Stimulated activated memory B cell treated with anti-CD40 and anti-IgM and Interleukin-4, amounts not matched to agents 10 μg/mL and 1 μg/mL and 100 μg/mL, for 72 hours (primary cell): ENCODE measurements around the gene ARHGAP8.
"Not testable (repeated sequence)": the region's sequence is repeated elsewhere in the genome, so short reads cannot be mapped to it uniquely, and the experiment has no call there.

Source experiments
- ATAC-seq: fragments of 150-1000 bp; cut with Tn5 transposase; 2 replicates; pipeline ENCODE4 v1.10.0; 2021
- H3K27ac Mint-ChIP-seq: one replicate; pipeline ENCODE4 v1.8.0; 2022; ENCODE audit warnings: mild to moderate bottlenecking, mixed read lengths
- H3K27me3 Mint-ChIP-seq: one replicate; pipeline ENCODE4 v1.8.0; 2022; ENCODE audit warnings: mixed read lengths
- H3K36me3 Mint-ChIP-seq: one replicate; pipeline ENCODE4 v1.8.0; 2022; ENCODE audit warnings: mixed read lengths
- H3K4me1 Mint-ChIP-seq: one replicate; pipeline ENCODE4 v1.8.0; 2022; ENCODE audit warnings: mixed read lengths
- H3K4me3 Mint-ChIP-seq: one replicate; pipeline ENCODE4 v1.8.0; 2022; ENCODE audit warnings: mild to moderate bottlenecking, moderate library complexity, mixed read lengths
- H3K9me3 Mint-ChIP-seq: one replicate; pipeline ENCODE4 v1.8.0; 2022; ENCODE audit warnings: mixed read lengths

ARHGAP8 gene

GRCh38 chr22:44848296-44848741, 95.9 kb downstream of the ARHGAP8 start:
- H3K4me3 Mint-ChIP-seq, result no peak overlapping the region
- H3K27ac Mint-ChIP-seq, result no peak overlapping the region
- H3K27me3 Mint-ChIP-seq, result peaks cover 13% of the 10 kb centered on the region
- no peak for ATAC-seq
- H3K9me3 Mint-ChIP-seq, result peaks cover 5% of the 10 kb centered on the region
- no peaks in the 10 kb centered on the region for H3K4me1 Mint-ChIP-seq
- peaks cover 6% of the 10 kb centered on the region for H3K36me3 Mint-ChIP-seq

GRCh38 chr22:44848791-44849420, 96.5 kb downstream of the ARHGAP8 start:
- ATAC-seq, result no peak
- Mint-ChIP-seq H3K4me1 (no peaks in the 10 kb centered on the region), H3K36me3 (peaks cover 6% of the 10 kb centered on the region), H3K9me3 (peaks cover 5% of the 10 kb centered on the region), H3K4me3 (no peak overlapping the region), H3K27me3 (peaks cover 13% of the 10 kb centered on the region), H3K27ac (no peak overlapping the region)

- Mint-ChIP-seq H3K27me3 (no peaks in the 10 kb centered on the region), H3K4me1 (no peaks in the 10 kb centered on the region), H3K9me3 (no peaks in the 10 kb centered on the region), H3K4me3 (no peak overlapping the region), H3K27ac (no peak overlapping the region), H3K36me3 (no peaks in the 10 kb centered on the region)
- ATAC-seq, result no peak
Measured at GRCh38 chr22:44850946-44851345, 98.6 kb downstream of the ARHGAP8 start.

DNA sequence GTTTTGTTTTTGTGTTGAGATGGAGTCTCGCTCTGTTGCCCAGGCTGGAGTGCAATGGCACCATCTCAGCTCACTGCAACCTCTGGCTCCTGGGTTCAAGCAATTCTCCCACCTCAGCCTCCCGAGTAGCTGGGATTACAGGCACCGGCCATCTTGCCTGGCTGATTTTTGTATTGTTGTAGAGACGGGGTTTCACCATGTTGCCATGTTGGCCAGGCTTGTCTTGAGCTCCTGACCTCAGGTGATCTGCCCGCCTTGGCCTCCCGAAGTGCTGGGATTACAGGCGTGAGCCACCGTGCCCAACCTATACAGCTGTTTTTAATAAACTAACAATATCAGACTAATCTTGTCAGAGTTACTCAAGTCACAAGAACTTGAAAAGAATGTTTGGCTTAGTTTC, 102.3 kb downstream of the ARHGAP8 start:
- not testable (repeated sequence) for H3K4me1 Mint-ChIP-seq, H3K27ac Mint-ChIP-seq, H3K36me3 Mint-ChIP-seq, H3K9me3 Mint-ChIP-seq, H3K4me3 Mint-ChIP-seq, ATAC-seq, H3K27me3 Mint-ChIP-seq

- no peaks in the 10 kb centered on the region for H3K27me3 Mint-ChIP-seq
- H3K4me3 Mint-ChIP-seq, result no peak overlapping the region
- H3K36me3 Mint-ChIP-seq, result no peaks in the 10 kb centered on the region
- no peak for ATAC-seq
- no peaks in the 10 kb centered on the region for H3K9me3 Mint-ChIP-seq
- no peaks in the 10 kb centered on the region for H3K4me1 Mint-ChIP-seq
- H3K27ac Mint-ChIP-seq, result no peak overlapping the region
Measured at GRCh38 chr22:44855855-44856254, 103.5 kb downstream of the ARHGAP8 start.

GRCh38 chr22:44858819-44859218, 106.4 kb downstream of the ARHGAP8 start:
- not testable (repeated sequence) for H3K9me3 Mint-ChIP-seq, H3K27ac Mint-ChIP-seq, ATAC-seq

DNA sequence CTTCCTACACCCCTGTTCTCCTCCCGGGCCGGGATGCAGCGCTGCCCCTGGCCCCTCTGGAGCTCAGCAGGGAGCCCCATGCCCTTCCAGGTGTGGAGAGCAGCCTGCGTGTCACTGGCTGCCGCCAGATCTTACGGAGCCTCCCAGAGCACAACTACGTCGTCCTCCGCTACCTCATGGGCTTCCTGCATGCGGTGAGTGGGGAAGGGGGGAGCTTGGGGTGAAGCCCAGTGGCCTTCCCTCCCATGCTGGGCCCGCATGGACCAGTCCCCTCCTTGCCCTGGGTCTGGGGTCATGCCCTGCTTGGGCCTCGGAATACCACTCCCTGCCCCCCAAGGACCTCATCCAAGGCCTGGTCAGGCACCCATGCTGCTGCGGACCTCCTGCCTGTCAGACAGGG, 107.3 kb downstream of the ARHGAP8 start:
- Mint-ChIP-seq H3K9me3 (peaks cover 2% of the 10 kb centered on the region), H3K27ac (no peak overlapping the region), H3K27me3 (peaks cover 23% of the 10 kb centered on the region), H3K4me3 (no peak overlapping the region), H3K36me3 (no peaks in the 10 kb centered on the region), H3K4me1 (no peaks in the 10 kb centered on the region)
- no peak for ATAC-seq

More at GRCh38 chr22:44858819-44859218, 106.4 kb downstream of the ARHGAP8 start:
- H3K36me3 Mint-ChIP-seq, H3K4me3 Mint-ChIP-seq, H3K4me1 Mint-ChIP-seq: not testable (repeated sequence)
- peaks cover 15% of the 10 kb centered on the region for H3K27me3 Mint-ChIP-seq

- ATAC-seq, result no peak
- Mint-ChIP-seq H3K27ac (no peak overlapping the region), H3K9me3 (peaks cover 2% of the 10 kb centered on the region), H3K36me3 (no peaks in the 10 kb centered on the region), H3K27me3 (peaks cover 30% of the 10 kb centered on the region), H3K4me1 (no peaks in the 10 kb centered on the region), H3K4me3 (no peak overlapping the region)
Measured at GRCh38 chr22:44860311-44860710, 107.9 kb downstream of the ARHGAP8 start.

DNA sequence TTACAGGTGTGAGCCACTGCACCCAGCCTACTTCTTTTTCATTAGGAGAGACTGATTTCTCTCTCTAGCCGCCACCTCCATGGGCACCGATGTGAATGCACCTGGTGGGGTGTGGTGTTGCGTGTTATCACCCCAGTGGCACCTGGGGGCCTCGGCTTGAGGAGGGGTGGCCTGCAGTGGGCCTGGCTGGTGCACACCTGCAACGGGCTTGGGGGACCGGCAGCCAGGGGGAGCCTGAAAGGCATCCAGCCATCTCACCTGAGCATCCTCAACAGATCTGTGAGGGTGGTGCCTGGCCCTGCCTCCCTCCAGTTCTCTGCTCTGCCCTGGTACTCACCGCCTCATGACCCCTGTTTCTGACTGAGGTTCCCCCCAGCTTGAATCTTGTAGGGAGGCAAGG, 108.9 kb downstream of the ARHGAP8 start:
- Mint-ChIP-seq H3K9me3 (peaks cover 2% of the 10 kb centered on the region), H3K27me3 (peaks cover 33% of the 10 kb centered on the region), H3K4me1 (no peaks in the 10 kb centered on the region), H3K36me3 (no peaks in the 10 kb centered on the region), H3K4me3 (no peak overlapping the region), H3K27ac (no peak overlapping the region)
- ATAC-seq, result no peak

GRCh38 chr22:44862281-44862680, 109.9 kb downstream of the ARHGAP8 start:
- Mint-ChIP-seq H3K9me3 (peaks cover 2% of the 10 kb centered on the region), H3K36me3 (no peaks in the 10 kb centered on the region), H3K4me3 (no peak overlapping the region), H3K4me1 (no peaks in the 10 kb centered on the region), H3K27ac (no peak overlapping the region), H3K27me3 (peaks cover 38% of the 10 kb centered on the region)
- ATAC-seq, result no peak

- no peak overlapping the region for H3K27ac Mint-ChIP-seq
- H3K4me3 Mint-ChIP-seq, result no peak overlapping the region
- H3K36me3 Mint-ChIP-seq, result no peaks in the 10 kb centered on the region
- H3K27me3 Mint-ChIP-seq, result peaks cover 48% of the 10 kb centered on the region
- no peak for ATAC-seq
- peaks cover 2% of the 10 kb centered on the region for H3K9me3 Mint-ChIP-seq
- H3K4me1 Mint-ChIP-seq, result no peaks in the 10 kb centered on the region
Measured at GRCh38 chr22:44862981-44863860, 110.8 kb downstream of the ARHGAP8 start.

DNA sequence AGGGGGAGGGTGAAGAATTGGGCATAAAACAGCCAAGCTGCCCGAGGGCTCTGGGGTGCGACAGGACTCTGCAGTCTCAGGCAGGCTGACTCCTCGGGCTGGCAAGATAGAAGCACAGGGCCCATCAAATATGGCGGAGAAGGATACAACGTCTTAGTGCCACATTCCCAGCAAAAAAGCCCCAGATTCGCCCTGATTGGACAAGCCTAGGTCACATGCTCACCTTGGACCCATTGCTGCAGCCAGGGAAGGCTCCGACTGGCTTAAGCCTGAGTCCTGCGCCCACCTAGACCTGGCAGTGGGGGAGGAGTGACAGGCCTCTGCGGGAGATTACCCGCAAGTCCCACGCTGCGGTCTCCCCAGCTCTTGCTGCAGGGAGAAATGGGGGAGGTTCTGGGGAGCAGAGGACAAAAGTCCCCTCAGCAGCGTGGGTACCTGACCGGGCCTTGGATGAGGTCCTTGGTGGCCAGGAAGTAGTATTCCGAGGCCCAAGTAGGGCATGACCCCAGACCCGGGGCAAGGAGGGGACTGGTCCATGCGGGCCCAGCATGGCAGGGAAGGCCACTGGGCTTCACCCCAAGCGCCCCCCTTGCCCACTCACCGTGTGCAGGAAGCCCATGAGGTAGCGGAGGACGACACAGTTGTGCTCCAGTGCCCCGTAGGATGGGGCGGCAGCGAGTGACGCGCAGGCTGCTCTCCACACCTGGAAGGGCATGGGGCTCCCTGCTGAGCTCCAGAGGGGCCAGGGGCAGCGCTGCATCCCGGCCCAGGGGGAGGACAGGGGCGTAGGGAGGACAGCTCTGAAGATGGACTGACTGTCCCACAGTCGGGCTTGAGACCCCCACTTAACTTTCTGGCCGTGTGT, 113.0 kb downstream of the ARHGAP8 start:
- ATAC-seq, result no peak
- no peak overlapping the region for H3K4me3 Mint-ChIP-seq
- peaks cover 63% of the 10 kb centered on the region for H3K27me3 Mint-ChIP-seq
- no peak overlapping the region for H3K27ac Mint-ChIP-seq
- H3K9me3 Mint-ChIP-seq, result peaks cover 4% of the 10 kb centered on the region
- no peaks in the 10 kb centered on the region for H3K36me3 Mint-ChIP-seq
- no peaks in the 10 kb centered on the region for H3K4me1 Mint-ChIP-seq

DNA sequence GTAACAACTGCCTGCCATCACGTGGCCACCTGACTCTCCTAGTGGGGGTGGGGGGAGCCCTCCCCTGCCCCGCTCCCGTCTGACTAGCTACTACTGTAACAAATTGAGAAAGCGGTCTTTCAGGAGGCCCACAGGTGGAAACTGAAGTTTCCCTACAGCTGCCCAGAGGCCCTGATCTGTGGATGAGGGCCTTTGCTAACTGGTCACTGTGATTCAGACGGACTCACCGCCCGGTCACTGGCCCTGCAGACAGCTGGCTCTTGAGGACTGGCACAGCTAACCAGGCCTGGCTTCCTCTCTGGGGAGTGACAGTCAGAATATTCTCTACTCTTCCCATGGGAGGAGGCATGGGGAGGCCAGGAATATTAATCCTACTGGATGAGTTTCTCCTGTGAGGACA, 116.8 kb downstream of the ARHGAP8 start:
- no peaks in the 10 kb centered on the region for H3K36me3 Mint-ChIP-seq

GRCh38 chr22:44870021-44870420, 117.6 kb downstream of the ARHGAP8 start:
- Mint-ChIP-seq H3K36me3 (no peaks in the 10 kb centered on the region), H3K4me3 (no peak overlapping the region), H3K27ac (no peak overlapping the region), H3K27me3 (peaks cover 42% of the 10 kb centered on the region), H3K9me3 (peaks cover 7% of the 10 kb centered on the region), H3K4me1 (no peaks in the 10 kb centered on the region)
- no peak for ATAC-seq

More for the DNA sequence above, 116.8 kb downstream of the ARHGAP8 start:
- no peak overlapping the region for H3K4me3 Mint-ChIP-seq
- peaks cover 9% of the 10 kb centered on the region for H3K9me3 Mint-ChIP-seq
- H3K27ac Mint-ChIP-seq, result no peak overlapping the region
- peaks cover 50% of the 10 kb centered on the region for H3K27me3 Mint-ChIP-seq
- ATAC-seq, result no peak
- H3K4me1 Mint-ChIP-seq, result no peaks in the 10 kb centered on the region

GRCh38 chr22:44871782-44872181, 119.4 kb downstream of the ARHGAP8 start:
- Mint-ChIP-seq H3K27ac (no peak overlapping the region), H3K4me1 (no peaks in the 10 kb centered on the region), H3K36me3 (peaks cover 4% of the 10 kb centered on the region), H3K9me3 (peaks cover 15% of the 10 kb centered on the region), H3K27me3 (peaks cover 36% of the 10 kb centered on the region), H3K4me3 (no peak overlapping the region)
- no peak for ATAC-seq
